Heart left ventricle (tissue), 13 donors: ENCODE results near the gene GRIN2C.

Source experiments
- CTCF ChIP-seq, 12 donors: fragments of 200-600 bp; sonication (generic) in 4 of 12; IDR thresholded peaks; one replicate each; pipeline versions ENCODE4 v1.5.0 to v1.8.0; 2018 to 2022; ENCODE audit warnings: antibody characterized with exemption in 12 of 12, mild to moderate bottlenecking in 5 of 12
- POLR2A ChIP-seq, 2 donors: fragments of 450-650 bp; IDR thresholded peaks; one replicate each; pipeline ENCODE4 v1.6.1; 2017; ENCODE audit warnings: antibody characterized with exemption in 2 of 2, mild to moderate bottlenecking in 2 of 2, moderate library complexity in 2 of 2
- donor health status: ischemic (EF 13 %, LVEDD 7.1; RV severe dilation, severe dysfunction).
- donor health status: DM: no; HTN: yes; CAD: no.
- donor health status: DM: no; HTN: no; CAD: no.
- donor health status: ischemic (EF 25% LVEDD 6.9; RV normal size, moderate dysfunction).
- donor health status: ischemic (EF 25% LVEDD 5.7; RV mildly dilated, moderate dysfunction).
- donor health status: ischemic (EF 35%, LVEDD 5.7; RV mildly dilated, moderate dysfunction).
- donor health status: nonischemic (EF 11% LVEDD 7.7; RV severe dilation, severe dysfunction).
- donor health status: DM: yes; HTN: yes; CAD: no.
- donor health status: PGD.
- donor health status: ischemic (EF 29% LVEDD 5.4; RV normal size, mild dysfunction).
- donor health status: nonischemic (EF 23%, LVEDD 6.1; RV moderate dilation, normal function).

- TF ChIP-seq CTCF (IDR thresholded peaks at IDR 0.05): no peak
- no peak for TF ChIP-seq POLR2A (IDR thresholded peaks at IDR 0.05)
Observed at GRCh38 chr17:74878658-74879057, 19.0 kb upstream of the GRIN2C start.
